Smooth muscle cell of the brain vasculature (primary cell): ENCODE data around the gene C1QTNF9B.
"Not testable (repeated sequence)": the region's sequence is repeated elsewhere in the genome, so short reads cannot be mapped to it uniquely, and the experiment has no call there.

Source experiments
- DNase-seq: peaks from one replicate; pipeline ENCODE4 v3.0.0-alpha.2; 2012; ENCODE audit warnings: low read depth, low spot score

C1QTNF9B gene

DNA sequence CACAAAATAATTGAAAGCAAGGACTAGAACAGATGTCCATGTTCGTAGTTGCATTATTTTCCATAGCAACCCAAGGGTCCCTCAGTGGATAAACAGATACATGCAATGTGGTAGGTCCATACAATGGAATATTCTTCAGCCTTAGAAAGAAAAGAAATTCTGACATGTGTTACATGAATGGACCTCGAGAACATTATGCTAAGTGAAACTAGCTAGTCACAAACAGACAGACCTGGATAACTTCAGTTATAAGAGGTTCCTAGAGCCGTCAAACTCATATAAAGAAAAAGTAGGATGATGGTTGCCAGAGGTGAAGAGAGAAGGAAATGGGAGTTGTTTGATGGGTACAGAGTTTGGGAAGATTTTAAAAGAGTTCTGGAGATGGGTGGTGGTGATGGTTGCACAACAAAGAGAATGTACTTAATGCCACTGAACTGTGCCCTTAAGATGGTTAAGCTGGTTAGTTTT lies at the start of gene C1QTNF9B:
TSS of gene C1QTNF9B (minus strand) at position 51 of the 468 bp plus-strand sequence.
- not testable (repeated sequence) for DNase-seq

DNA sequence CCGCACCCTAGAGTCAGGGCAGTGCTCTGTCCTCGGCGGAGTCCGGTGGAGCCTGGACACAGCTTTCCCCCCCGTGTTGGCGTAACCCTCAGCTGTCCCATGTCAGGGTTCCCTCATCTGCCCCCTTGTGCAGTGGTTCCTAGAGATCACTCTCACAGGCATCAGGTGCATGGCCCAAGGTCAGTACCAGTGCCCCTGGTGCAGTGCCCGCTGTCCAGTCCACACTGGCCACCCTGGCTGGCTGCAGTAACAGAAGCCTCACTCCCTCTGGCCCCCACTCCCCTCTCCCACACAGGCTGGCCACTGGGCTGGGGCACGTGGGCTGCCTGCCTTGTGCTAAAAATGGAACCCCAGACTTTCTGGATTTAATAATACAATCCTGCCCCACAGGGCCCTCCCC lies 49.6 kb upstream of the C1QTNF9B start:
- DNase-seq = no peak

DNA sequence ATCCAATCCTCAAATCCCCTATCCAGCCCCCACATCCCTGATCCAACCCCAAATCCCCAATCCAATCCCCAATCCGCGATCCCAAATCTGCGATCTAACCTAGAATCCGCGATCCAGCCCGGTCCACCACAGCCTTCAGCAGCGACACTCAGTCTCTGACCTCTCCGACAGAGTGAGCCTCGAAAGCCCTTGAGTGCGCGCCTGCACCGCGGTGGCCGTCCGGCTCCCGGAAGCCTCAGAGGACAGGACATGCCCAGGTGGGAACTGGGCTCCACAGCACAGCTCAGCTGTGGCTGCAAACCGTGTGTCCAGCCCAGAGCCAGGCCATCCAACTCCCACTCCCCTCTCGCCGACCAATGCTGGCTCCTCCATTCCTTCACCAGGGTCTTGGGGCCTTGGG lies 48.8 kb upstream of the C1QTNF9B start:
- DNase-seq = no peak

DNA sequence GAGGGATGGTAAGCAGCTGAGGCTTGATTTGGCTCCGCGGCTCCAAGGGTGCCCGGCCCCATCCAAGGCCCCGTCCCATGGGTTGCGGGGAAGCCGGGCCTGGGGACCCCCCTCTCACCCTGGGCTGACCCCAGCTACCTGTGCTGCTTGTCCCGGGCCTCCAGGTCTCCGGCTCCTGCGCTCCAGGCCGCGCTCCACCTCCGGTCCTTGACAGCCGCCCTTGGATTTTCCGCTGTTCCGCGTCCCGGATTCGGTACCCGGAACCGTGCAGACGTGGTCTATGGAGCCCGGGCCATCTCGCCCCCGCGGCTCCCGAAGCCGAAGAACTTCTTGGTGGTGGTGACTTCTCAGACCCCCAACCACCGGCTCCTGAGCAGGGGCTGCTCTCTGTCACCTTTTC lies 48.3 kb upstream of the C1QTNF9B start:
- DNase-seq = no peak

DNA sequence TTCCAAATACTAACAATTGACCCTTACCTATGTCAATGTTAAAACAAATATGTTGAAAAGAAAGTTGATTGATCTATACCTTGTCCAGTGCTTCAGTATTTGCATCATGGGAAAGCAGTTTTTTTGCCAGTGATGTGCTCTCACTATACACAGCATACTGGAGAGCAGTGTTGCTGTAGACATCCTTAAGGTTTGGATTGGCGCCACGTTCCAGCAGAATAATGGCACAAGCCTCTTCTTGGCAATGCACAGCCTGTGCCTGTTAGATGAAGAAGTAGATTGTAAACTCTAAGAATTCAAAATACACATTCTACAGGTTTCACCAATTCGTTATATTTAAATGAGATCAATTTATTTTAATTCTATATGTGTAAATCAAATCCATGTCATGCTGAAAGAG lies 43.9 kb upstream of the C1QTNF9B start:
- no peak for DNase-seq

DNA sequence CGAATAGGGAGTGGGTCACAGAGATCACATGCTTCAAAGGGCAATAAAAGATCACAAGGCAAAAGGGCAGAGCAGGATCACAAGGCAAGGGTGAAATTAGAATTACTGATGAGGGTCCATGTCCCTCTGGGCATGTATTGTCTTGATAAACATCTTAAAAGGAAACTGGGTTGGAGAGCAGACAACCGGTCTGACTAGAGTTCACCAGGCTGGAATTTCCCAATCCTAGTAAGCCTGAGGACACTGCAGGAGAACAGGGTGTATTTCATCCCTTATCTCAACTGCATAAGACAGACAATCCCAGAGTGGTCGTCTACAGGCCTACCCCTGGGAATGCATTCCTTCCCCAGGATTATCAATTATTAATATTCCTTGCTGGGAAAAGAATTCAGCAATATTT lies 42.4 kb upstream of the C1QTNF9B start:
- not testable (repeated sequence) for DNase-seq

DNA sequence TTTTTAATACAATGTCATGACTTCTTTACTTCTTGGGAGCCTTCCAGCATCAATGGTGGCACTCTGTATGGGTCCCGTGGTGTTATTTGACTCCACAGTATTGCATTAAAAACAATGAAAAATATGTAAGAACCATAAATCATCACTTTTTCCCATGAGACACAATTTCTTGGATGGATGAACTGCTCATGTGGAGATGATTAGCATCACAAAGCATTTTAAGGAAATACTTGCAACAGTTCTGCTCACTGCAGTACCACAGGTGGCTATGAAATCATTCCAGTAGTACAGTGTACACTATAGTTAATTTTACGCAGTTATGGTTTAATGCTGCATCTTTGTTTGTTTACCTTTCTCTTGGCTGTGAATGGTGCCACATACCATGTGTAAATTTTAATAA lies 37.2 kb upstream of the C1QTNF9B start:
- DNase-seq = no peak

DNA sequence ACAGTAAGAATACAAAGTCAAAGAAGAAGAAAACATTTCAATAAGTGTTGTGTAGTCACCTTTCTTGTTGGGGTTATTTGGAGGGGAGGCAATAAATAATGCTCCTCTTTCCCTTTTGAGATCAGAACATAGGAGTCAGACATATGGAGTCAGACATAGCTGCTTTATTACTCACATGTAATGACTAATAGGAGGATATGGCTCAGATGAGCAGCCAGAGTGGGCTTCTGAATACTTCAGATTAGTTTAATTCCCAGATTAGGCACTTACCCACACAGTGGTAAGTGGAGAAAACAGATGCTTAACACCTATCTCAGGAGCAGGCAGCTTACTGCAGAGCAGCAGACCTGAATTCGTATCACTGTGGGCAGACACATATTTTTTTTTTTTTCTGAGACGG lies 31.7 kb upstream of the C1QTNF9B start:
- DNase-seq = no peak

DNA sequence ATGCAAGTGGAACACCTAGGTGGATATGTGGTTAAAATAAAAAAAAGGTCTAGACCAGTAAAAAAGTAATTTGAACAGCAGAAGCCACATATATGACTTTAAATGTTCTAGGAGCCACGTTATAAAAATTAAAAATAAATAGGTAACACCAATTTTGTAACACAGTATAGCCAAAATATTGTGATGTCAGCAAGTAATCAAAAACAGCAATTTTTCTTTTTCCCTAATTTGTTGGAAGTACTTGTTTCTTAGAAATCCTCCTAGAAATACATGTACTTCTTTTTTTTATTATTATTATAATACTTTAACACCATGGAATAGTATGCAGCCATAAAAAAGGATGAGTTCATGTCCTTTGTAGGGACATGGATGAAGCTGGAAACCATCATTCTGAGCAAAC lies 25.7 kb upstream of the C1QTNF9B start:
- no peak for DNase-seq

DNA sequence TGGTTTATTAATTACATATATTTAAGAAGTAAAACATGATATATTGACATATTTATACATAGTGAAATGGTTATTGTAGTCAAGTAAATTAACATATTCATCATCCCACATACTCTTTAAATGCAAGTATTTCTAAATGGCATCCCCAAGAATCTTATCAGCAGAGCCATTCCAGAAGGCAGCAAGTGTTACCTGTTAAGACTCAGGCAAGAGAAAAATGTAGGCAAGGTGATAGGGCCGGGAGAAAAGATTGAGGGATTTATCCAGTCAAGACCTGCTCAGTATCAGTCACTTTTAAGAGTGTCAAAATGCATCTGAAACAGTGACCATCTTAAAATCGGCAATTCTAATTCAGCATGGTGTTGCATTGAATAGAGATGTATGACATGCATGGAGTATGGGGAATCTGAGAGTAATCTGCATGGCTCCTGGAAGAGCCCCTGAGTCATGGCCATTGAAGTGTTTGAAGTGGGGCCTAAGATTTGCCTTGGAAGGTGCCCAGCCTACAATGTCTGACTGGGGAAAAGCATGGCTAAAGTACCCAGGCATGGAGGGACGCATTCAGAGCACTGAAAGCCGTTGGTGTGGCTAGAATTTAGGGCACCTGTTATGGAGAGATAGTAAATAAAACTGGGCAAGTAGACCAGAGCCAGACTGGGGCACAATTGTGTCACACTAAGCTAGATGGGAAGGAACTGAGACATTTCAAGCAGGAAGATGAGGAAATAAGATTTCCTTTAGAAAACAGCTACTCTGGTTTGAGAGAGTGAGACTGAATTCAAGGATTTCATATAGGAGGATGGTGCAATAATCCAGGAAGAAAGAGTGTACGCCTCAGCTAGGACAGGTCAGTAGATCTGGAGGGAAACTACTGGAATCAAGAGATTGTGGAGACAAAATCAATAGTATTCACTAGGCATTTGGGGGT lies 25.0 kb upstream of the C1QTNF9B start:
- no peak for DNase-seq

DNA sequence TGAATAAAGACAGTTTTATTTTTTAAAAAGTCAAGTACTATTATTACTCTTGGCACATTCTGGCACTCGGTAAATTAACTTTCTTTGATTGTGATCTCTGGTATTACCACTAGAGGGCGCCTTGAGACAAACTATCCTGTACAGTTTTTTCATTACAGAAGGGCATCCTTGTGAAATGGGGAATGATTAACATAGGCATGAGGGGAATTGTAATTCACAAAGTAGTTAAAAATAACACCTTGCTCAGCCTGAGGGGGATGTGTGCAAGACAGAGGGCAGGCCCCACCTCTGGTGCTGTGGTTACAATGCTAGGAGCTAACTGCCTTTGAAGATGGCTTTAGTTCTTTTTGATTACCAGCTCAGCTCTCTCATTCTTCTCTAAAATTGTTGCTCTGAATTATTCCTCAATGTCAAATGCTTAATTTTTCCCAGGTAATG lies 24.2 kb upstream of the C1QTNF9B start:
- DNase-seq = no peak

DNA sequence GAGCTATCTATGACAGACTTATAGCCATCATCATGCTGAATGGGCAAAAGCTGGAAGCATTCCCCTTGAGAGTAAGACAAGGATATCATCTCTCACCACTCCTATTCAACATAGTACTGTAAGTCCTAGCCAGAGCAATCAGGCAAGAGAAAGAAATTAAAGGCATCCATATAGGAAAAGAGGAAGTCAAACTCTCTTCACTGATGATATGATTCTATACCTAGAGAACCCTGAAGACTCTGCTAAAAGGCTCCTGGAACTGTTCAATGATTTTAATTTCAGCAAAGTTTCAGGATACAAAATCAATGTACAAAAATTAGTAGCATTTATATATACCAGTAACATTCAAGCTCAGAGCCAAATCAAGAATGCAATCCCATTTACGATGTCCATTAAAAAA lies 21.7 kb upstream of the C1QTNF9B start:
- DNase-seq = no peak

DNA sequence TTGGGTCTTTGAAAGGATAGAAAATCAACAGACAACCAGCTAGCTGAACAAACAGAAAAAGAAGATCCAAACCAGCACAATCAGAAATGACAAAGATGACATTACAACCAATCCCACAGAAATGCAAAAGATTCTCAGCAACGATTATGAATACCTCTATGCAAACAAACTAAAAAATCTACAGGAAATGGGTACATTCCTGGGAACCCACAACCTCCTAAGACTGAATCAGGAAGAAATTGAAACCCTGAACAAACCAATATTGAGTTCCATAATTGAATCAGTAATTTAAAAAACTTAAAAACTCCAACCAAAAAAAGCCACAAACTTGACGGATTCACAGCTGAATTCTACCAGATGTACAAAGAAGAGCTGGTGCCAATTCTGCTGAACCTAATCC lies 20.9 kb upstream of the C1QTNF9B start:
- DNase-seq = no peak

DNA sequence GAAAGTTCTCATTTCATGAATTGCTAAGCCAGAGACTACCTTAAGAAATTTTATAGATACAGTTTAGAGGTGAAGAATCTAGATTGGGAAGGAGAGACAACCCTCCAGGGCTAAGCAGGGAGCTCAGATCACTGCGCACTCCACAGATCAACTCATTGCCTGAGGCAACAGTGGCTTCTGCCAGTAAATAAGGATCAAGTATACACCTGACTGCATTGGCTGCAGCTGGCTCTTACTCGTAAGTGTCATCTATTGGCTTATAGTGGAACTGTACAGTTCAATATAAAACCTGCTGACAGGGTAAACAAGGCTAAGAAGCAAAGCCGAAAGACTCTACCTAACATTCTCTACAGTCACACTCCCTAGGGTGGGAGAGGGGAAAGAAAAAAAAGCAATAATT lies 18.0 kb upstream of the C1QTNF9B start:
- no peak for DNase-seq

DNA sequence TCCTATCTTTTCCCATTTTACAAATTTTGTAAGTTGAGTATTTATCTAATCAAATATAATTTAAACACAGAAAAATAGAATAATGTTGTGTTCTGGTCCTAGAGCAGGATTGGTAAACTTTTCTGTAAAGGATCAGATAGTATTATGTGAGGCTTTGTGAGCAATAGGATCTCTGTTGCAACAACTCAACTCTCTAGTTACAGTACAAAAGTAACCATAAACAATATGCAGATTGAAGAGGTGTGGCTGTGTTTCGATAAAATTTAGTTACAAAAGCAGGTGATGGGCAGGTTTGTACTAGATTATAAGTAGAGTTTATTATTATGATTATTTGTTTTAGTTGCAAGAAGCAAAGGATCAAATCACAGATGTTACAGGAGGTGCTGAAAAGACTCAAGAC lies 15.2 kb upstream of the C1QTNF9B start:
- no peak for DNase-seq

DNA sequence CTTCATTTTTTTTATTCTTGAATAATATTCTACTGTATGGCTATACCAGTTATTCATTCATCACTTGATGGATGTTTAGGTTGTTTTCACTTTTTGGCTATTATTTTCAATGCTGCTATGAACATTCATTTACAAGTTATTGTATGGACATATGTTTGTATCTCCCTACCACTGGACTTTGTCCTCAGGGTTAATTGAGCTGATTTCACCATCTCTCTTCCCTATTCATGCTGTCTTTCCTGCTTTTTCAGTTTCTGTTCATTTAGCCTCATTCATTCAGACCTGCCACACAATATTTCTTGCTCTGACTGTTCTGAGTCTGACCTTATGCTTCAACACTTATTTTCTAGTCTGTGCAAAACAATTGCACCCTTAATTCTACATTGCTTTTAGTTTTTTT lies 12.3 kb upstream of the C1QTNF9B start:
- no peak for DNase-seq

DNA sequence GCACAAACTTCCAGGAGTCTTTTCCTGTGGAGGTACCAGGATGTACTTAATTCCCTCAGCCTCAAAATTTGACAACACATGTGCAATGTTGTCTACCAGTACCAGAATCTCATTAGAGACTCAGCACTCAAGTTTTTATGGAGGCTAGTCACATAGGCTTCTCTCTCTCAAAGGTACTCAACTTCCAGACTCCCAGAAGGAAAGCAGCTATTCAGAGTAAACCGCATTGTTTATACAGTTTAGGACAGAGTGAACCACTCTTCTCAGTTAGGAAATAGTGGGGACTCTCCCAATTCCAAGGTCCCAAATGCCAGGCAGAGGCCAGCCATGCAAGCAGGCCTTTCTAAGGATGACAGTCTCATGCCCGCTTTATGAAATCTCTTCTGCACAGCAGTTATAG lies 8.5 kb upstream of the C1QTNF9B start:
- DNase-seq = no peak

DNA sequence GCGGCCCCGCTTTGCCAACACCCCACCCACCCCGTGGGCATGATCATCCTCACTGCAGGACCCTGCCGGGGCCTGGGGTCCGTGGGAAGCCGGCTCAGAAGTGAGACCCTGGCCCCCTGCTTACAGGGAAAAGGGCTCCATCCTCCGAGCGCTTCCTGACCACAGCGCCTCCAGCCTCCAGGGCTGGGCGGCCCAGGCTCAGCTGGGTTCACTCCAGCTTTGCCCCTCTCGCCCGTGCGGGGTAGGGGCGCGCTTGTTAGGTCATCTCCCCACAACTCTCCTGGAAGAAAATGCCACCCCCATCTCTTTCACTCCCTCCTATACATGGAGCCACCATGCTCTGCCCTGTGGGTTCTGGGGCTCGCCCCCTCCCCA lies 6.6 kb upstream of the C1QTNF9B start:
- DNase-seq = no peak

DNA sequence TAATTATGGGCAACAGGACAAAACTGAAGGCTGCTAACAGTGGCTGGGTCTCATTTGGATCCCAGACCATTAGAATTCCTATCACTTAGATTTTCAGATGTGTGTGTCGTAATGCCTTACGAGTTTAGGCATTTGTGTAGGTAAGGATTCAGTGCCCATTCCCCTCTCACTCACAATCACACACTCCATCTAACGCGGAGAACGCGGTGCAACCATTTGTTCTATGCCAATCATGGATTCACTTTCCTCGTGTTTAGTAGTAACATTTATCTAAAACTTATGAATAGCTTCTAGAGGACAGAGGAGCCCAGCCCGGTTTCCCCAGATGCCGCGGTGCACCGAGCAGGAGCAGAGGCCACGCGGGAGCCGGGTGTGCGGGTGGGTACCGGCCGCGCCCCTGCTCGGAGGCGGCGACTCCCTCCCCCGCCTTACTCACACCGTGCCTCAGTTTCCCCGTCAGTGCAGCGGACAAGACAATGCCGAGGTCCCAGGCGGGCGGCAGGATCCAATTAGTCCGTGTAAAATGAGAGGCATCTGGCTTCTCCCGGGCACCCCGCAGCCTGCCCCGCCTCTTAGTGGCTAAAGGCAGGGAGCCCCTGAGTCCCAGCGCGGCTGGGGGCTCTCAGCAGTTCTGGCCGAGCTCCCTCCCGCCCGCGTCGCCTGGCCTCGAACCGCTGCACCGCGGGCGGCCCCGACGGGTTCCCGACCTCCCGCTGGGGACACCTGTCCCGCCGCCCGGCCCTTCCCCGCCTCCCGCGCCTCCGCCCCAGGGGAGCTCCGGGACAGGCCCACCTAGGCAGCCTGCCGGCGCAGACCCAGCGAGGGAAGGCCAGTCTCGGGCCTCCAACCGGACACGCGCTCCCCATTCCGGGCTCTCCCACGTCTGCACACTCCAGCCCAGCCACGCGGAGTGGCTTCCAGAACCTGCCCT lies 5.9 kb upstream of the C1QTNF9B start:
- DNase-seq = no peak

DNA sequence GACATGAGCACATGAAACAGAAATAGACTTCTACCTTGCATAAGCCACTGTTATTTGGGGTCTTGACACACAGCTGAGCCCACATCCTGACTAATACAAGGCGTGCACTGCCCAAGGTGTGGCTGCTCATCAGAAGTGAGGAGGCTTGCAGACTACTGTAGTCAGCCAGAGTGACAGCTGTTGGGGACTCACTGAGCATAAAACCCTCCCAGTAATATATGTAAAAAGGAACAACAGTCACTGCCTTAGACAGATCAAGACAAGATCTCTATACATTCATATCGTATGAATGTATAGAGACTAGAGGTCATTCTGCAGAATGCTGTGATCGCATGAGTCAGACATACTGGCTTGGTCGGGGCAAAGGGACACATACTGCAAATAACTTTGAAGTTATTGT lies 4.1 kb upstream of the C1QTNF9B start:
- DNase-seq = no peak

DNA sequence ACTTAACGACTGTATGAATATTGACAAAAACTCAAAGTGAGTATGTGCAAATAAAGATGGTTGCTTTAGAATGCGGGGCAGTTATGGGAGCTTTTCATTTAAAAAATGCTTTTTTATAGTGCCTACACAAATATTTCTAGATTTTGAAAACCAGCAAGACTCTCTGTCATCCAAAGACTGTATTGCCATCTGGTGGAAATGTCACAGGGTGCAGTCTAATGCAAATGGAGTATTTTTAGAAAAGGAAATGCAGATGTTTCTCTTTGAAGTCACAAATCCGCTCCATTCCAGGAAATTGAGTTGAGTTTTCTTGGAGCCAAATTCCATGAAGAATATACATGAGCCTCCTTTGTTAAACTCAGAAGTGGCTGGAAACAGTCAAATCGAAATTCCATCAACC lies 2.3 kb upstream of the C1QTNF9B start:
- DNase-seq = no peak

DNA sequence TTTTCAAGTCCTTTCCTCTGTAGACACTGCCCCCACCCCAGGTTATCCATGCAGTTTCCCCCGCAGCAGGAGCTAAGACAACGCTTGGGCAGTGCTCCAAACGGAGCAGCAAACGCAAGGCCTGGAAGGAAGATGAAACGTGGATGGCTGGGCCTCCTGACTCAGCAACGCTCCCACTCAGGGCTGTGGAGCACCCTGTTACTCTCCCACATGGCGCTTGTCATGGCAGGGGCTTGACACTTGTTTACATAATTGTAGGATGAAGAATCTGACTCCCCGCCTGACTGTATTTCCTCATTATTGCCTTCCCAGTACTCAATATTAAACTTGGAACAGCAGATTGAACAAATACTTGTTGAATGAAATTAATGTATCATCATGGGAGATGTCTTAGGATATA lies 799 bp upstream of the C1QTNF9B start:
- DNase-seq = no peak
